ENCODE measurements around the gene PKNOX2. TPM values are rescaled to one million over a fixed set of nuclear protein-coding genes. Genes with fewer than 3 reads are reported as not detected.

PKNOX2 gene
- total RNA-seq, 1 donor = under 0.01 TPM

- no peak for DNase-seq (ENCODE audit: insufficient read length, low spot score, missing footprints)
- peaks cover 6% of the 10 kb centered on the region for H3K4me1 ChIP-seq (ENCODE audit: insufficient read depth, low read length)
- no peaks in the 10 kb centered on the region for H4K20me1 ChIP-seq (ENCODE audit: insufficient read depth, low read length)
- no peak overlapping the region for H3K4me3 ChIP-seq (ENCODE audit: insufficient read depth, low read length)
- no peaks in the 10 kb centered on the region for H3K79me2 ChIP-seq (ENCODE audit: insufficient read depth, low read length)
- no peak overlapping the region for H2AFZ ChIP-seq (ENCODE audit: low read length)
- no peak overlapping the region for H3K27ac ChIP-seq (ENCODE audit: low read depth, low read length)
- H3K27me3 ChIP-seq (ENCODE audit: insufficient read depth, low read length) = no peaks in the 10 kb centered on the region
- no peaks in the 10 kb centered on the region for H3K9me3 ChIP-seq (ENCODE audit: low read depth, low read length)
- H3K4me2 ChIP-seq (ENCODE audit: insufficient read depth, low read length) = no peak overlapping the region
- no peak for TF ChIP-seq CTCF (IDR thresholded peaks at IDR 0.05; ENCODE audit: extremely low read depth, low read depth, low read length)
- H3K36me3 ChIP-seq (ENCODE audit: insufficient read depth, low read length) = no peaks in the 10 kb centered on the region
Measured at GRCh38 chr11:125359130-125359529, 194.6 kb downstream of the PKNOX2 start.

- Histone ChIP-seq H3K9me3 (ENCODE audit: low read depth, low read length) (no peaks in the 10 kb centered on the region), H3K27me3 (ENCODE audit: insufficient read depth, low read length) (no peaks in the 10 kb centered on the region), H2AFZ (ENCODE audit: low read length) (no peak overlapping the region), H3K79me2 (ENCODE audit: insufficient read depth, low read length) (no peaks in the 10 kb centered on the region), H3K36me3 (ENCODE audit: insufficient read depth, low read length) (no peaks in the 10 kb centered on the region), H3K27ac (ENCODE audit: low read depth, low read length) (no peak overlapping the region), H3K4me3 (ENCODE audit: insufficient read depth, low read length) (no peak overlapping the region), H3K4me2 (ENCODE audit: insufficient read depth, low read length) (no peak overlapping the region), H4K20me1 (ENCODE audit: insufficient read depth, low read length) (no peaks in the 10 kb centered on the region), H3K4me1 (ENCODE audit: insufficient read depth, low read length) (peaks cover 12% of the 10 kb centered on the region)
- no peak for DNase-seq (ENCODE audit: insufficient read length, low spot score, missing footprints)
- TF ChIP-seq CTCF (IDR thresholded peaks at IDR 0.05; ENCODE audit: extremely low read depth, low read depth, low read length) = no peak
Measured at GRCh38 chr11:125360066-125360465, 195.5 kb downstream of the PKNOX2 start.

GRCh38 chr11:125364121-125364826 lies 199.7 kb downstream of the PKNOX2 start:
- Histone ChIP-seq H3K4me2 (ENCODE audit: insufficient read depth, low read length) (peak overlapping the region; percentile 30), H3K36me3 (ENCODE audit: insufficient read depth, low read length) (no peaks in the 10 kb centered on the region), H3K27me3 (ENCODE audit: insufficient read depth, low read length) (no peaks in the 10 kb centered on the region), H3K79me2 (ENCODE audit: insufficient read depth, low read length) (no peaks in the 10 kb centered on the region), H3K9me3 (ENCODE audit: low read depth, low read length) (no peaks in the 10 kb centered on the region), H3K4me3 (ENCODE audit: insufficient read depth, low read length) (no peak overlapping the region), H3K27ac (ENCODE audit: low read depth, low read length) (no peak overlapping the region), H3K4me1 (ENCODE audit: insufficient read depth, low read length) (peaks cover 12% of the 10 kb centered on the region), H4K20me1 (ENCODE audit: insufficient read depth, low read length) (no peaks in the 10 kb centered on the region), H2AFZ (ENCODE audit: low read length) (peak overlapping the region; percentile 2)
- TF ChIP-seq CTCF (IDR thresholded peaks at IDR 0.05; ENCODE audit: extremely low read depth, low read depth, low read length) = peak; percentile 22
- DNase-seq (ENCODE audit: insufficient read length, low spot score, missing footprints) = no peak

- Histone ChIP-seq H3K27ac (ENCODE audit: low read depth, low read length) (no peak overlapping the region), H3K79me2 (ENCODE audit: insufficient read depth, low read length) (no peaks in the 10 kb centered on the region), H2AFZ (ENCODE audit: low read length) (no peak overlapping the region), H3K4me1 (ENCODE audit: insufficient read depth, low read length) (peaks cover 12% of the 10 kb centered on the region), H3K4me2 (ENCODE audit: insufficient read depth, low read length) (no peak overlapping the region), H3K9me3 (ENCODE audit: low read depth, low read length) (no peaks in the 10 kb centered on the region), H3K27me3 (ENCODE audit: insufficient read depth, low read length) (peaks cover 3% of the 10 kb centered on the region), H3K36me3 (ENCODE audit: insufficient read depth, low read length) (no peaks in the 10 kb centered on the region), H3K4me3 (ENCODE audit: insufficient read depth, low read length) (no peak overlapping the region), H4K20me1 (ENCODE audit: insufficient read depth, low read length) (no peaks in the 10 kb centered on the region)
- no peak for TF ChIP-seq CTCF (IDR thresholded peaks at IDR 0.05; ENCODE audit: extremely low read depth, low read depth, low read length)
- DNase-seq (ENCODE audit: insufficient read length, low spot score, missing footprints) = no peak
Measured at GRCh38 chr11:125365196-125365931, 200.8 kb downstream of the PKNOX2 start.

Measured in osteoblast (primary cell).